PC-9 (cell line): ENCODE results near the gene APBB3. TPM values are rescaled to one million over a fixed set of nuclear protein-coding genes. Genes with fewer than 3 reads are reported as not detected.

Experiments
- BruUV-seq: library from RNA; stranded (reverse); fragments of 400-500 nt; replicated peaks from 2 replicates; lab custom pipeline; 2021; lab: Mats Ljungman, UMichigan
- CTCF ChIA-PET: fragments of 300-600 bp; sonication (Branson Sonifier 250); formaldehyde crosslinking; loops from one replicate; lab custom pipeline; 2022; ENCODE audit warnings: antibody characterized with exemption; lab: Charles Lee
- POLR2A ChIA-PET: fragments of 300-600 bp; sonication (Branson Sonifier 250); formaldehyde crosslinking; loops from one replicate; lab custom pipeline; 2022; ENCODE audit warnings: antibody characterized with exemption; ENCODE audit not compliant: unreplicated experiment; lab: Charles Lee
- DNase-seq, 2 experiments: peaks; one replicate each; pipeline versions ENCODE4 v3.0.0 to v3.0.0-alpha.2; 2015 to 2022; ENCODE audit warnings: mixed read lengths in 1 of 2
- H2AFZ ChIP-seq: fragments of 200-600 bp; sonication (generic); 2 replicates; pipeline ENCODE4 v1.8.1; 2017; ENCODE audit warnings: antibody characterized with exemption
- H3F3A ChIP-seq: fragments of 200-600 bp; sonication (generic); 2 replicates; pipeline ENCODE4 v1.8.1; 2017; ENCODE audit warnings: antibody characterized with exemption, mild to moderate bottlenecking, low read depth; ENCODE audit not compliant: insufficient read depth
- H3K27ac ChIP-seq: fragments of 200-600 bp; sonication (generic); 2 replicates; pipeline ENCODE4 v1.6.1; 2016; ENCODE audit warnings: mixed run types
- H3K27me3 ChIP-seq: fragments of 200-600 bp; sonication (generic); 2 replicates; pipeline ENCODE4 v1.6.1; 2016; ENCODE audit warnings: low read depth, mixed run types; ENCODE audit not compliant: insufficient read depth
- H3K36me3 ChIP-seq: fragments of 200-600 bp; sonication (generic); 2 replicates; pipeline ENCODE4 v1.6.1; 2016; ENCODE audit warnings: low read depth, mixed run types
- H3K4me1 ChIP-seq: fragments of 200-600 bp; sonication (generic); replicated peaks from 2 replicates; pipeline ENCODE4 v1.6.1; 2016; ENCODE audit warnings: mixed run types; ENCODE audit not compliant: insufficient read depth
- H3K4me2 ChIP-seq: fragments of 200-600 bp; sonication (generic); 2 replicates; pipeline ENCODE4 v1.6.1; 2017; ENCODE audit warnings: mixed run types
- H3K4me3 ChIP-seq: fragments of 200-600 bp; sonication (generic); 2 replicates; pipeline ENCODE4 v1.6.1; 2016; ENCODE audit warnings: mixed run types
- H3K79me2 ChIP-seq: fragments of 200-600 bp; sonication (generic); 2 replicates; pipeline ENCODE4 v1.6.1; 2017; ENCODE audit warnings: low read depth, mixed run types
- H3K9me2 ChIP-seq: fragments of 200-600 bp; sonication (generic); 2 replicates; pipeline ENCODE4 v1.8.1; 2017; ENCODE audit warnings: mild to moderate bottlenecking; ENCODE audit not compliant: insufficient read depth
- H3K9me3 ChIP-seq: fragments of 200-600 bp; sonication (generic); 2 replicates; pipeline ENCODE4 v1.8.1; 2016; ENCODE audit warnings: low read depth; ENCODE audit not compliant: insufficient read depth
- H4K20me1 ChIP-seq: fragments of 200-600 bp; sonication (generic); 2 replicates; pipeline ENCODE4 v1.8.1; 2017; ENCODE audit not compliant: insufficient read depth
- CTCF ChIP-seq: fragments of 200-600 bp; sonication (generic); conservative IDR thresholded peaks from 2 replicates; pipeline ENCODE4 v1.6.1; 2017; ENCODE audit warnings: mixed run types, antibody characterized with exemption, mild to moderate bottlenecking, moderate library complexity
- EZH2 ChIP-seq: fragments of 200-600 bp; sonication (generic); IDR thresholded peaks from 2 replicates; pipeline ENCODE4 v1.8.0; 2017; ENCODE audit warnings: antibody characterized with exemption, low read depth
- intact Hi-C: fragments of 100-400 bp; cut with micrococcal nuclease; formaldehyde crosslinking; loops from one replicate; pipeline ENCODE4 v1.10.0; 2022; ENCODE audit not compliant: unreplicated experiment
- total RNA-seq: library from RNA; stranded (reverse); gene quantifications from 2 replicates; pipeline ENCODE4 v1.2.3, GENCODE V29; 2021

APBB3 gene
- total RNA-seq, 1 experiment from 2014 or later = 26.0 TPM

- ChIA-PET POLR2A (no interaction called here), CTCF (no interaction called here)
- Histone ChIP-seq H3K4me3 (no peak overlapping the region), H3K9me3 (no peaks in the 10 kb centered on the region), H3K27ac (no peak overlapping the region), H4K20me1 (no peaks in the 10 kb centered on the region), H2AFZ (no peak overlapping the region), H3K27me3 (no peaks in the 10 kb centered on the region), H3K4me2 (no peak overlapping the region), H3K36me3 (no peaks in the 10 kb centered on the region), H3K79me2 (no peaks in the 10 kb centered on the region), H3K4me1 (peaks cover 12% of the 10 kb centered on the region; the same call in 1 of the 2 replicates), H3F3A (no peaks in the 10 kb centered on the region), H3K9me2 (no peaks in the 10 kb centered on the region)
- TF ChIP-seq CTCF = no peak
- no peak for DNase-seq
- BruUV-seq = no TSS peak
- intact Hi-C loops = no loop called here
Observed at GRCh38 chr5:140575309-140575708, 10.9 kb upstream of the APBB3 start.

DNA sequence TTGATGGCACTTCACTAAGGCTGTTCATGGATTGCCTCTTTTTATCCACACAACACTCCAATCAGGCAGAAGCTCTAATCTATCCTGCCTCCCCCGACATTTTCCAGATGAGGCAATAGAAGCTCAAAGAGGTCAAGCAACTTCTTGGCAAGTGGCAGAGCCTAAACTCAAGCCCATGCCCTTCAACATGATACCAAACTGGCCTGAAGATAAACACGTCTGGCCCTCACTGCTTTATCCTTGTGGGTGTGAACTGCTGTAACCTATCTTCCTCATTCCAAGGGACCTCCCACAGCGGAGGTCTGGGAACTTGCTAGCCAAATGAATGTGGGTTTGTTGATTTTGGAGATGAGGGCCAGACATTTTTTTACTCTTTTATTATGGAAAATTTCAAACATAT is 9.8 kb upstream of the APBB3 start:
- POLR2A ChIA-PET = interaction anchor here (0.7 kb wide), 1 partner anchor 173 kb away, joined by 6 read pairs; no protein-coding TSS in a partner anchor
- CTCF ChIA-PET = interaction anchor here (0.6 to 0.7 kb wide), 2 partner anchors 9 to 63 kb away, joined by 3 read pairs; no protein-coding TSS in a partner anchor
- H3K4me2 ChIP-seq = peak overlapping the region; percentile 3; the same call in 1 of the 2 replicates

DNA sequence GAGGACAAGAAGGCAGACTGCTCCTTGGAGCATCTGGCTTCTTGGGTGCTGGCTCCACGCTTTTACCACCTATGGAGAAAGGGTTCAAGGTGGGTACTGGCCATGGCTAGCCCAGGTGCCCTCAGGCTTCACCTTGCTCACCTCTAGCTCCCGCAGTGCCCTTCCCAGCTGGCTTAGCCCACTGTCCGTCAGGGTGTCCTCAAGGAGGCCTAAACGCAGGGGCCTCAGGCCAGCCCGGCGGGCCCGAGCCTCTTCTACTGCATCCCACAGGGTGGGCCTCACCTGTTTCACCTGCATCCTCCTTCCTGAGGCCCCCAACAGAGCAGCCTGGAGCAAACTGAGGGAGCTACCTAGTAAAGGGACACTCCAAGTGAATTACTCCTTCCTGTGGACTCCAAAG is 9.3 kb upstream of the APBB3 start:
- H3K9me3 ChIP-seq = no peaks in the 10 kb centered on the region
- no peaks in the 10 kb centered on the region for H3K79me2 ChIP-seq
- no peak overlapping the region for H3K4me3 ChIP-seq
- no peak overlapping the region for H3K4me2 ChIP-seq
- no TSS peak for BruUV-seq
- 0 out of 2 replicates have a peak overlapping the region, but pooled peaks have one; percentile 20 for H3K27ac ChIP-seq
- H4K20me1 ChIP-seq = no peaks in the 10 kb centered on the region
- DNase-seq = no peak
- H3K9me2 ChIP-seq = no peaks in the 10 kb centered on the region
- H3K27me3 ChIP-seq = no peaks in the 10 kb centered on the region
- H3K36me3 ChIP-seq = no peaks in the 10 kb centered on the region
- H2AFZ ChIP-seq = no peak overlapping the region
- TF ChIP-seq EZH2 = no peak
- no peak for TF ChIP-seq CTCF
- ChIA-PET CTCF (interaction anchor here (0.6 kb wide), 1 partner anchor 404 kb away, joined by 4 read pairs; no protein-coding TSS in a partner anchor), POLR2A (interaction anchor here (0.7 kb wide), 1 partner anchor 173 kb away, joined by 6 read pairs; no protein-coding TSS in a partner anchor)
- peaks cover 12% of the 10 kb centered on the region; the same call in 1 of the 2 replicates for H3K4me1 ChIP-seq
- no peaks in the 10 kb centered on the region for H3F3A ChIP-seq
- intact Hi-C loops = no loop called here

More for the DNA sequence above, 9.8 kb upstream of the APBB3 start:
- Histone ChIP-seq H3F3A (no peaks in the 10 kb centered on the region), H3K36me3 (no peaks in the 10 kb centered on the region), H2AFZ (no peak overlapping the region), H4K20me1 (no peaks in the 10 kb centered on the region), H3K9me2 (no peaks in the 10 kb centered on the region), H3K9me3 (no peaks in the 10 kb centered on the region), H3K4me1 (peaks cover 12% of the 10 kb centered on the region; the same call in 1 of the 2 replicates), H3K79me2 (no peaks in the 10 kb centered on the region), H3K4me3 (no peak overlapping the region), H3K27me3 (no peaks in the 10 kb centered on the region), H3K27ac (0 out of 2 replicates have a peak overlapping the region, but pooled peaks have one; percentile 20)
- peak in 1 of 2 experiments; percentile 62 for DNase-seq
- intact Hi-C loops = no loop called here
- TF ChIP-seq EZH2 (no peak), CTCF (no peak)
- no TSS peak for BruUV-seq
